ENCODE data around the gene MYH10.

DNA sequence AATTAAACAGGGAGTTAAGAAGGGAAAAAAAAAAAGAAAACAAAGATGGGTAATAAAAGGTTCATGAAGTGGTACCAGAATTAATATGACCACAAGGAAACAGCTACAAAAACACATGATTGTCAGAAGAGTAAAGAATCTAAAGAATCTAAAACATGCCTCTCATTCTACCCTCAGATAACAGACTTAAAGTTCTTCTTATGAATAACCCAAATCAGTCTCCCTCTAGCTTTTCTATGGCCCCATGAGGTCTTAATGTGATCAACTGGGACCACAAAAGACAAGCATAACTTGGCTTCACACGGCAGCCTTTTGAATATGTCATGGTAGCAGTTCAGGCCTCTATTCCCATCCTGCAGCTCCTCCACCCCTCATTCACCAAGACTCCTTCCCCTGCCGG is 6.9 kb downstream of the MYH10 start:
- TF ChIP-seq POLR2AphosphoS5 (IDR thresholded peaks at IDR 0.05; ENCODE audit: low read depth, low read length) = no peak
- no peak for TF ChIP-seq POLR2A (IDR thresholded peaks at IDR 0.05; ENCODE audit: low read depth, low read length)
- no peak for TF ChIP-seq SPI1 (IDR thresholded peaks at IDR 0.05; ENCODE audit: low read depth, low read length)
- TF ChIP-seq TAF1 (IDR thresholded peaks at IDR 0.05; ENCODE audit: low read depth, low read length) = no peak
- no peak for TF ChIP-seq POU2F2 (IDR thresholded peaks at IDR 0.05; ENCODE audit: low read depth, low read length)
- TF ChIP-seq PAX5 (IDR thresholded peaks at IDR 0.05; ENCODE audit: insufficient read depth, low read length, severe bottlenecking) = no peak

Data from GM12891 (cell line).